HL-60 (cell line): ENCODE measurements around the gene IMMP2L.

ENCODE experiments used
- DNase-seq, 2 experiments: peaks; one replicate each; pipeline ENCODE4 v3.0.0-alpha.2; 2010 to 2020; ENCODE audit warnings: low read depth in 1 of 2, low spot score in 1 of 2
- H3K27ac ChIP-seq: fragments of 250-450 bp; sonication (Bioruptor Pico); replicated peaks from 2 replicates; pipeline ENCODE4 v1.5.1; 2020; ENCODE audit warnings: mild to moderate bottlenecking, moderate library complexity
- H3K27me3 ChIP-seq: fragments of 250-450 bp; sonication (Bioruptor Pico); 2 replicates; pipeline ENCODE4 v1.5.1; 2021; ENCODE audit warnings: mild to moderate bottlenecking, moderate library complexity; ENCODE audit not compliant: insufficient read depth, poor library complexity, severe bottlenecking
- H3K4me3 ChIP-seq: replicated peaks from 2 replicates; pipeline ENCODE4 v1.5.1; 2011; ENCODE audit warnings: mild to moderate bottlenecking, control low read depth, low read length; ENCODE audit not compliant: insufficient read depth
- CTCF ChIP-seq: IDR thresholded peaks from one replicate; pipeline ENCODE4 v1.5.1; 2011; ENCODE audit warnings: low read length, control low read depth, inconsistent platforms; ENCODE audit not compliant: insufficient read depth
- GABPA ChIP-seq: IDR thresholded peaks from 2 replicates; pipeline ENCODE4 v1.6.1; 2012; ENCODE audit warnings: low read depth
- POLR2AphosphoS5 ChIP-seq: IDR thresholded peaks from 2 replicates; pipeline ENCODE4 v1.6.1; 2012; ENCODE audit warnings: low read depth
- REST ChIP-seq: IDR thresholded peaks from 2 replicates; pipeline ENCODE4 v1.6.1; 2012; ENCODE audit warnings: low read depth; ENCODE audit not compliant: insufficient replicate concordance
- SPI1 ChIP-seq: IDR thresholded peaks from 2 replicates; pipeline ENCODE4 v1.6.1; 2012; ENCODE audit warnings: low read depth, mild to moderate bottlenecking, borderline replicate concordance

IMMP2L gene

GRCh38 chr7:111190804-111191203, 371.5 kb downstream of the IMMP2L start:
- Histone ChIP-seq H3K4me3 (no peak overlapping the region), H3K27ac (no peak overlapping the region), H3K27me3 (no peaks in the 10 kb centered on the region)
- no peak for DNase-seq
- TF ChIP-seq CTCF (no peak), POLR2AphosphoS5 (no peak), SPI1 (no peak), REST (no peak), GABPA (no peak)

GRCh38 chr7:111184987-111185386, 377.3 kb downstream of the IMMP2L start:
- no peak overlapping the region for H3K27ac ChIP-seq
- no peak for DNase-seq
- TF ChIP-seq SPI1 (no peak), CTCF (no peak), POLR2AphosphoS5 (no peak), GABPA (no peak), REST (no peak)
- H3K4me3 ChIP-seq: no peak overlapping the region
- H3K27me3 ChIP-seq: no peaks in the 10 kb centered on the region

- H3K27ac ChIP-seq: no peak overlapping the region
Measured at GRCh38 chr7:111183321-111183720, 379.0 kb downstream of the IMMP2L start.

More at GRCh38 chr7:111183321-111183720, 379.0 kb downstream of the IMMP2L start:
- no peaks in the 10 kb centered on the region for H3K27me3 ChIP-seq
- no peak overlapping the region for H3K4me3 ChIP-seq
- DNase-seq: no peak
- TF ChIP-seq GABPA: no peak
- TF ChIP-seq CTCF: no peak
- TF ChIP-seq POLR2AphosphoS5: no peak
- TF ChIP-seq REST: no peak
- no peak for TF ChIP-seq SPI1
